Peyer's patch (tissue), 4 donors: Measurements from ENCODE around the gene ALG2.

Experiments used
- CTCF ChIP-seq, 6 experiments: fragments of 450-650 bp in 4 of 6; fragments of 200-600 bp in 2 of 6; sonication (generic) in 1 of 6; IDR thresholded peaks; one replicate each; pipeline ENCODE4 v1.5.1; 2017 to 2019; ENCODE audit warnings: antibody characterized with exemption in 6 of 6, mild to moderate bottlenecking in 3 of 6, moderate library complexity in 1 of 6
- POLR2A ChIP-seq, 2 donors: fragments of 450-650 bp; IDR thresholded peaks; one replicate each; pipeline ENCODE4 v1.5.1; 2017; ENCODE audit warnings: antibody characterized with exemption in 2 of 2, mild to moderate bottlenecking in 2 of 2, moderate library complexity in 2 of 2

GRCh38 chr9:99180199-99180598 is 41.5 kb downstream of the ALG2 start:
- TF ChIP-seq CTCF (IDR thresholded peaks at IDR 0.05), result no peak
- no peak for TF ChIP-seq POLR2A (IDR thresholded peaks at IDR 0.05)
